Measurements from ENCODE around the gene E2F4. TPM values are rescaled to one million over a fixed set of nuclear protein-coding genes. Genes with fewer than 3 reads are reported as not detected.

Gene E2F4
- total RNA-seq, 1 donor from 2014 or later = 51.2 TPM

- Mint-ChIP-seq H3K27me3 (ENCODE audit: low read depth, unreplicated experiment) (peaks cover 19% of the 10 kb centered on the region), H3K9me3 (ENCODE audit: unreplicated experiment) (peaks cover 2% of the 10 kb centered on the region), H3K4me3 (ENCODE audit: unreplicated experiment) (no peak overlapping the region), H3K4me1 (ENCODE audit: low read depth, unreplicated experiment) (peaks cover 7% of the 10 kb centered on the region), H3K36me3 (ENCODE audit: low read depth, unreplicated experiment) (peaks cover 16% of the 10 kb centered on the region), H3K27ac (ENCODE audit: unreplicated experiment) (no peak overlapping the region)
- DNase-seq (ENCODE audit: low read depth) (no peak), FAIRE-seq (no peak)
- H3K36me3 ChIP-seq (ENCODE audit: insufficient read depth, low read length) = no peaks in the 10 kb centered on the region
- no peak overlapping the region for H3K27ac ChIP-seq (ENCODE audit: low read depth, low read length)
- H2AFZ ChIP-seq (ENCODE audit: low read depth, low read length) = no peak overlapping the region
- no peaks in the 10 kb centered on the region for H3K27me3 ChIP-seq (ENCODE audit: insufficient read depth, low read length)
- H3K4me3 ChIP-seq (ENCODE audit: insufficient read depth, low read depth, low read length) = no peak overlapping the region
- H3K9ac ChIP-seq (ENCODE audit: low read length) = no peak overlapping the region
- peaks cover 36% of the 10 kb centered on the region for H3K4me1 ChIP-seq (ENCODE audit: insufficient read depth, low read length)
- H4K20me1 ChIP-seq (ENCODE audit: insufficient read depth, low read length) = peaks cover 65% of the 10 kb centered on the region
- TF ChIP-seq CTCF (IDR thresholded peaks at IDR 0.05; ENCODE audit: insufficient read depth, low read depth, low read length) (no peak), EZH2 (IDR thresholded peaks at IDR 0.05; ENCODE audit: insufficient read depth, low read length) (peak; percentile 33)
- H3K9me3 ChIP-seq (ENCODE audit: insufficient read depth, low read depth, low read length) = no peaks in the 10 kb centered on the region
- peaks cover 20% of the 10 kb centered on the region for H3K79me2 ChIP-seq (ENCODE audit: insufficient read depth, low read length)
- H3K4me2 ChIP-seq (ENCODE audit: low read length) = peak overlapping the region; percentile 72
Observed at GRCh38 chr16:67177743-67178699, 13.9 kb upstream of the E2F4 start.

GRCh38 chr16:67179421-67180080, 12.4 kb upstream of the E2F4 start:
- no peak overlapping the region for H3K4me3 Mint-ChIP-seq (ENCODE audit: unreplicated experiment)

More at GRCh38 chr16:67179421-67180080, 12.4 kb upstream of the E2F4 start:
- Histone ChIP-seq H3K4me3 (ENCODE audit: insufficient read depth, low read depth, low read length) (no peak overlapping the region), H3K9ac (ENCODE audit: low read length) (no peak overlapping the region), H3K9me3 (ENCODE audit: insufficient read depth, low read depth, low read length) (no peaks in the 10 kb centered on the region), H4K20me1 (ENCODE audit: insufficient read depth, low read length) (peaks cover 66% of the 10 kb centered on the region), H3K27me3 (ENCODE audit: insufficient read depth, low read length) (no peaks in the 10 kb centered on the region), H3K27ac (ENCODE audit: low read depth, low read length) (no peak overlapping the region), H3K4me2 (ENCODE audit: low read length) (no peak overlapping the region), H3K36me3 (ENCODE audit: insufficient read depth, low read length) (no peaks in the 10 kb centered on the region), H3K4me1 (ENCODE audit: insufficient read depth, low read length) (peaks cover 33% of the 10 kb centered on the region), H2AFZ (ENCODE audit: low read depth, low read length) (no peak overlapping the region), H3K79me2 (ENCODE audit: insufficient read depth, low read length) (peaks cover 23% of the 10 kb centered on the region)
- Mint-ChIP-seq H3K27me3 (ENCODE audit: low read depth, unreplicated experiment) (peaks cover 14% of the 10 kb centered on the region), H3K9me3 (ENCODE audit: unreplicated experiment) (peaks cover 2% of the 10 kb centered on the region), H3K36me3 (ENCODE audit: low read depth, unreplicated experiment) (peaks cover 16% of the 10 kb centered on the region), H3K4me1 (ENCODE audit: low read depth, unreplicated experiment) (peaks cover 2% of the 10 kb centered on the region), H3K27ac (ENCODE audit: unreplicated experiment) (no peak overlapping the region)
- DNase-seq (ENCODE audit: low read depth) = no peak
- FAIRE-seq = no peak
- no peak for TF ChIP-seq CTCF (IDR thresholded peaks at IDR 0.05; ENCODE audit: insufficient read depth, low read depth, low read length)
- TF ChIP-seq EZH2 (IDR thresholded peaks at IDR 0.05; ENCODE audit: insufficient read depth, low read length) = no peak
